Measurements from ENCODE around the gene RESF1. TPM values are rescaled to one million over a fixed set of nuclear protein-coding genes. Genes with fewer than 3 reads are reported as not detected.

The RESF1 gene
- total RNA-seq, 1 donor from 2014 or later = 24.8 TPM

GRCh38 chr12:31958569-31959160 is 550 bp upstream of the RESF1 start:
- intact Hi-C loops (cut with micrococcal nuclease) = loop anchor here (10.0 kb wide), 1 partner anchor 224 kb away; no protein-coding TSS in a partner anchor
- no peak for DNase-seq
- no peak for ATAC-seq

DNA sequence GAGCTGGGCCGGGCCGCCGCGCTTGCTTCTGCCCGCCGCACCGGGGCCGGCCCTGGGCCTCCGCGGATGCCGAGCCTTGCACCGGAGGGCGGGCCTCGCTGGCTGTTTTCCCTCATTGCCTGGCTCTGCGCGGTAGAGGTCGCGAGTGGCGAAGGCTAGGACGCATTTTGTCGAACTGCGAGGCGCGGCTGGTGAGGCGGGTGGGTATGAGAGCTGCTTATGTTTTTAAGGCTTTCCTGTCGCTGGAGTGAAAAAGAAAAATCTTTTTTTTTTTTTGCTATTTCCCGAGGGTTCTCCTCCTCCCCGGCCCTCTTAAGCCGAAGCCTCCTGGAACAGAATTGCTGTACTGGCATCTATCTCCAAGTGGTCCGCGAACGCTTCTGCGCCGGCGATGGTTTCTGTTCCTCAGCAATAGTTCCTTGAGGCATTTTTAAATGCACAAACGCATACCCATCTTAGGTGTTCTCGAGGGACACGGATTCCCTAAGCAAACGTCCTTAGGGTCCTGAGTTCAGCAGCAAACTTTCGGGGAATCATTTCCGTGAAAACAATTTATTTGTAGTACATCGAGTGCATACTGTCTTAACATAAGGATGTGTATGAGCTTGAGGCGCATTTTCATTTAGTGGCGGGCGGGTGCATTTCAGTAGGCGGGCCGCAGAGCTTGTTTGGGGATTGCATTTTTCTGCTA is 631 bp downstream of the RESF1 start:
- ATAC-seq (peak; percentile 73), DNase-seq (peak; percentile 83)
- intact Hi-C loops (cut with micrococcal nuclease) = loop anchor here (10.0 kb wide), 1 partner anchor 225 kb away; no protein-coding TSS in a partner anchor

DNA sequence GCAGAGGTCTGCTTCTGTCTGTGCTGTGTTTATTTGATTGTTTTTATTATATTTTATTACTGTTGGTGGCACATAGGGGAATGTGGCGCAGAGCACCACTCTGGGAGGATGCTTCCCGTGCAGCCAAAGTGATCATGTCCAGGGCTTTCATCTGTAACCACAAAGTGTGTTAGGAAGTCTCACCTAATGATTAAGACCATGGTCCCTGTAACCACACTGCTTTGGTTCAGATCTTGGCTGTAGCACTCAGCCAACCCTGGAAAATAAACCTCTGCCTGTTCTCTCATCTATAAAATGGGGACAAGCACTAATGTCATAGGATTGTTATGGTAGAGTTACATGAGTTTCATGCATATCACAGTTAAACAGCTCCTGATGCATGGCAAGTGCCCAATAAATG is 1.9 kb downstream of the RESF1 start:
- ATAC-seq = no peak
- no peak for DNase-seq
- intact Hi-C loops (cut with micrococcal nuclease) = no loop called here

- intact Hi-C loops (cut with micrococcal nuclease) = no loop called here
- DNase-seq (no peak), ATAC-seq (no peak)
These were observed 2.9 kb downstream of the RESF1 start for GRCh38 chr12:31962076-31962475.

DNA sequence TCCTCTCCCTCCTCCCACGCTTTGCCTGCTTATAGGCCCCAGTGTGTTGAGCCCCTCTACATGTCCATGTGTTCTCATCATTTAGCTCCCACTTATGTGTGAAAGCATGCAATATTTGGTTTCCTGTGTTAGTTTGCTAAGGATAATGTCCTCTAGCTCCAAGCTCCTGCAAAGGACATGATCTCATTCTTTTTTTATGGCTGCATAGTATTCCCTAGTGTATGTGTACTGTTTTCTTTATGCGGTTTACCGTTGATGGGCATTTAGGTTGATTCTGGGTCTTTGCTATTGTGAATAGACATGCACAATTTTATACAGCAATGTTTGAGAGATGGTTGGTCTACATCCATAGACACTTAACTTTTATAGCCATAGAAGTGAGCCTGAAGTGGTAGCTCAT is 5.1 kb downstream of the RESF1 start:
- intact Hi-C loops (cut with micrococcal nuclease) = no loop called here
- ATAC-seq (no peak), DNase-seq (no peak)

DNA sequence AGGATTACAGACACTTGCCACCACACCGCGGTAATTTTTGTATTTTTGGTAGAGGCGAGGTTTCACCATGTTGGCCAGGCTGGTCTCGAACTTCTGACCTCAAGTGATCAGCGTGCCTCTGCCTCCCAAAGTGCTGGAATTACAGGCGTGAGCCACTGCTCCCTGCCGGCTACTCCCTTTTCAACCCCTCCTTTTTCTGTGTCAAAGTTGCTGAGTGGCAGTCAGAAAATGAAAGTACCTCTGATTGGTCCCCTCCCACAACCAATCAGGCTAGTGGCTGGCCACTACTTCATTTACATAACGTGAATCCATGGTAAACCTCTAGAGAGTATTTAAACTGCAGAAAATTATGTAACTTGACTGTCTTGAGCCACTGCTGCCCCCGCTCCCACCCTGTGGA is 5.9 kb downstream of the RESF1 start:
- DNase-seq (no peak), ATAC-seq (no peak)
- intact Hi-C loops (cut with micrococcal nuclease) = no loop called here

DNA sequence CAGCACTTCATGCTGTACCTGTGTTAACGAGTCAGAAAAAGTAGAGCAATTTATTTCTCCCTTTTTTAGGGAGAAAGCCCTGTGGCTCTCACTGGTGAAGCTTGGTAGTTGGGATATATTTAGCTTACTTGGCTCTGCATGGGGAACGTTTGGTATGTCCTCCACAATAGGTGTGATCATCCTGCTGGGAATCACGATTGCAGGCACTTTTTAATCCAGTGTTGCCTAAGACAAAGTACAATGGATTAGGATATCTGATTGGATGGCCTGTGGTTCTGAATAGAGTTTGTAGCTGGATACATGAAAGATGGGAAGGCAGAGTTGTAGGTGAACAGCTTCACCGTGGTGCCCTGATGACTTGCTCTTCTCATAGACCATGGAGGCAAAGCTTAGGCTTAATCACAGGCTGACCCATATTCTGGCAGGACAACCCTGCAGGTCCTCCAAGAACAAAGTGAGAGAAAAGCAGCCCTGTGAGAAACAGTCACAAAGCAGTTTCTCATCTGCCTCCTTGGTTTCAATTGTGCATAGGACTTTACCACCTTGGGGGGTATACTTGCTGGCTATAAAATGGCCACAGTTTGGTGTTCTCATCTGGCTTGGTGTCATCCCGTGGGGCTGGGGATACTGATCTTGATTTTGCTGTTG is 7.5 kb downstream of the RESF1 start:
- ATAC-seq (peak; percentile 79), DNase-seq (no peak)
- intact Hi-C loops (cut with micrococcal nuclease) = no loop called here

- ATAC-seq (no peak), DNase-seq (no peak)
- intact Hi-C loops (cut with micrococcal nuclease) = no loop called here
These were observed 8.3 kb downstream of the RESF1 start for GRCh38 chr12:31967539-31967938.

GRCh38 chr12:31970199-31970598 is 11.0 kb downstream of the RESF1 start:
- intact Hi-C loops (cut with micrococcal nuclease) = no loop called here
- ATAC-seq (no peak), DNase-seq (no peak)

GRCh38 chr12:31973818-31974217 is 14.6 kb downstream of the RESF1 start:
- no peak for ATAC-seq
- no peak for DNase-seq
- intact Hi-C loops (cut with micrococcal nuclease) = no loop called here

GRCh38 chr12:31974673-31975072 is 15.5 kb downstream of the RESF1 start:
- ATAC-seq (no peak), DNase-seq (no peak)
- intact Hi-C loops (cut with micrococcal nuclease) = no loop called here

- no peak for DNase-seq
- ATAC-seq = no peak
- intact Hi-C loops (cut with micrococcal nuclease) = no loop called here
These were observed 25.8 kb downstream of the RESF1 start for GRCh38 chr12:31984806-31985591.

- ATAC-seq (no peak), DNase-seq (no peak)
- intact Hi-C loops (cut with micrococcal nuclease) = no loop called here
These were observed 26.6 kb downstream of the RESF1 start for GRCh38 chr12:31985832-31986231.

GRCh38 chr12:31989571-31990362 is 30.6 kb downstream of the RESF1 start:
- intact Hi-C loops (cut with micrococcal nuclease) = no loop called here
- no peak for DNase-seq

DNA sequence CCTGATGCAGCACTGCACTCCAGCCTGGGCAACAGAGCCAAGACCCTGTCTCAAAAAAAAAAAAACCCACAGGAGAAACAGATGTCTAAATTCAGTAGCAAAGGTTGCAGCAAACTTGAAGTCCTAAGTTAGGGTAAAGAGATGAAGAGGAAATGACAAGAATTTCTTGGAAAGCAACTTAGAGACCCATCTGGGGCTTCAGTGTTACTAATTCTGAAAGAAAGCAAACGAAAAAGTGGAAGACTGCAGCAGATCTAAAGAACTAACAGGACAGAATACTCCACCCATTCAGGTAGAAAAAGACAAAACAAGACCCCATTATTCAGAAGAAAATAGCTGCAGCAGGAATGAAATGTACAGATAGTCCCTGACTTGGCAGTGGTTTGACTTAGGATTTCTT is 31.9 kb downstream of the RESF1 start:
- DNase-seq (no peak), ATAC-seq (no peak)
- intact Hi-C loops (cut with micrococcal nuclease) = no loop called here

More at GRCh38 chr12:31989571-31990362, 30.6 kb downstream of the RESF1 start:
- no peak for ATAC-seq

- no peak for ATAC-seq
- intact Hi-C loops (cut with micrococcal nuclease) = no loop called here
- no peak for DNase-seq
These were observed 32.6 kb downstream of the RESF1 start for GRCh38 chr12:31991815-31992214.

- ATAC-seq (no peak), DNase-seq (no peak)
- intact Hi-C loops (cut with micrococcal nuclease) = no loop called here
These were observed 40.5 kb downstream of the RESF1 start for GRCh38 chr12:31999692-32000091.

DNA sequence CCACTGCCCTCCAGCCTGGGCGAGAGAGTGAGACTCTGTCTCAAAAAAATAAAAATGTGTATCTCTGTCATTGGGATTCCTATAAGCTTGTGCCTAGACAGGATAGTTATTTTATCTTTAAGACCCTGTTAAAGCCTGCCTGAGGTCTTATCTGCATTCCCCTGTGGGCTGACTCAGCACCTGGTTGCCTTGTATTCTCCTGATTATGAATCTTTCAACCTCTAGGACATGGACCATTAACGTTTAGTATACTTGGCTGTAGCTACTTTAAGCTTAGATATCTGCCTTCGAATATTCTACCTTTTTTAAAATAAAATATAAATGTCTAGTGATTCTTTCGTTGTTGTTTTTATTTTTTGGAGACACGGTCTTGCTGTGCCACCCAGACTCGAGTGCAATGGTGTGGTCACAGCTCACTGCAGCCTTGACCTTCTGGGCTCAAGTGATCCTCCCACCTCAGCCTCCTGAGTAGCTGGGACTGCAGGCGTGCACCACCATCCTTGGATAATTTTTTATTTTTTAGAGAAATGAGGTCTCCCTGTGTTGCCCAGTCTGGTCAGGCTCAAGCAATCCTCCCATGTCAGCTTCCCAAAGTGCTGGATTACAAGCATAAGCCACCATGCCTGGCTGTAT is 41.3 kb downstream of the RESF1 start:
- no peak for DNase-seq
- ATAC-seq = no peak
- intact Hi-C loops (cut with micrococcal nuclease) = no loop called here

Data from left ventricle myocardium superior (tissue), 1 donor.